Activated CD8-positive, alpha-beta memory T cell treated with anti-CD3 and anti-CD28 coated beads, Interleukin-2, amount 50 U/mL, for 24 hours (primary cell): ENCODE measurements around the gene KCNIP3.

ENCODE experiments used
- DNase-seq: peaks from one replicate; pipeline ENCODE4 v3.0.0-alpha.2; 2020; ENCODE audit errors: extremely low read depth

Gene KCNIP3

DNA sequence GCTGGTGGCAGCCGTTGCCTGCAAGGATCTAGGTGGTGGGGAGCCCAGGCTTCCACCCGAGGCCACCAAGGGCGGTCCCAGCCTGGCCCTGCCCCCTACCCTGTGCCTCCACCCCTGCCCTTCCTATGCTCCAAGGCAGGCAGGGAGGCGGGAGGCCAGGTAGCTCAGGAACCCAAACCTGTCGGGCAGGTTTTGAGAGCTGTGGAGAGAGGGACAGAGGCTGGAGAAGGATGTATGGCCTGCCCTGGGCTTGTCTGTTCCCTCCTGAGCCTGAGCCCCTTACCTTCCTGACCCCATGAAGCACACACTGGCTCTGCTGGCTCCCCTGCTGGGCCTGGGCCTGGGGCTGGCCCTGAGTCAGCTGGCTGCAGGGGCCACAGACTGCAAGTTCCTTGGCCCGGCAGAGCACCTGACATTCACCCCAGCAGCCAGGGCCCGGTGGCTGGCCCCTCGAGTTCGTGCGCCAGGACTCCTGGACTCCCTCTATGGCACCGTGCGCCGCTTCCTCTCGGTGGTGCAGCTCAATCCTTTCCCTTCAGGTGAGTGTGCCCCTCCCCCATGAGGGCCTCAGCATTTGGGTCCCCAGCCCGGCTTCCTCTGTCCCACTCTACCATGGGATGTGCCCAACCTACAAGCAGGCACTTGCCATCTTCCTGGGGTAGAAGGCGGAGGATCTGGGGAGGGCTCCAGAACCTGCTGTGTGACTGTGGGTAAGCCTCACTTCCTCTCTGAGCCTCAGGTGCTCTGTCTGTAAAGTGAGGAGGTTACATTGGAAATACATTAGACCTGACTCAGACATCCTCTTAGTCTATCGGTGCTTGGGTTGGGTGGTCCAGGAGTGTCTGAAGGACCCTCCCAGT lies 22.6 kb upstream of the KCNIP3 start, which contains the start of gene PROM2:
Gene PROM2, plus strand, starts transcription at position 159 of the 860 bp plus-strand sequence. Its CDS starts 137 bp downstream, at position 296.
- DNase-seq: no peak

DNA sequence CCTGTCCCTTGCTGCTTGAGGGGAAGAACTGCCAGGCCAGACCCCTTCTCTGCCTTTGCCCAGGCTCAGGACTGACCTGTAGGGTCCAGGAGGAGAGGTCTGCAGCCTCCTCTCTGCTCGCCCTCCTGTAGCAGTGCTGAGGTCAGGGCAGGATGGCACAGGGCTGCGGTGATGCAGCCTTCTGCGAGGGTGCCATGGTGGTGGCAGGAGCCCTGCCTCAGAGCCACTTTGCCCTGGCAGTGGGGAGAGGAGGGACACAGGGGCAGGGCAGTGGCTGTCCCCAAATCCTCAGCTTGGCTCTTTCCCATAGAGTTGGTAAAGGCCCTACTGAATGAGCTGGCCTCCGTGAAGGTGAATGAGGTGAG lies 22.0 kb upstream of the KCNIP3 start:
- DNase-seq: no peak

DNA sequence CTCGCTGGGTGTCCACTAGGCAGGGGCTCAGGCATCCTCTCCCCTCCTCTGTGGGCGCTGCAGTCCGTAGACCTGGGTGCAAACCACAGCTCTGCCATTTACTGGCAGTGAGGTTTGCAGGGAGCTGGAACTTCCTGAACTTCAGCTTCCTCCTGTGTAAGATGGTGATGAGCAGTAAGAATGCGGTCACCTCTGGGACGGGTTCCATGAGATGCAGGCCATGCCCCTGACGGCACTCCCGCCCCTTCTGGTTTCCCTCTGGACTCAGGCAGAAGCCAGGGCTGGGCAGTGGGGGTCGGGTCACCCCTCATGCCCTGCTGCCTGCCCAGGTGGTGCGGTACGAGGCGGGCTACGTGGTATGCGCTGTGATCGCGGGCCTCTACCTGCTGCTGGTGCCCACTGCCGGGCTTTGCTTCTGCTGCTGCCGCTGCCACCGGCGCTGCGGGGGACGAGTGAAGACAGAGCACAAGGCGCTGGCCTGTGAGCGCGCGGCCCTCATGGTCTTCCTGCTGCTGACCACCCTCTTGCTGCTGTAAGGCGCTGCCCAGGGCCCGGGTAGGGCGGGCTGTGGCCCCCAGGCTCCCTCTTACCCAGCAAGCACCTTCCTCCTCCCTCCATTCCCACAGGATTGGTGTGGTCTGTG lies 21.4 kb upstream of the KCNIP3 start:
- DNase-seq: no peak

DNA sequence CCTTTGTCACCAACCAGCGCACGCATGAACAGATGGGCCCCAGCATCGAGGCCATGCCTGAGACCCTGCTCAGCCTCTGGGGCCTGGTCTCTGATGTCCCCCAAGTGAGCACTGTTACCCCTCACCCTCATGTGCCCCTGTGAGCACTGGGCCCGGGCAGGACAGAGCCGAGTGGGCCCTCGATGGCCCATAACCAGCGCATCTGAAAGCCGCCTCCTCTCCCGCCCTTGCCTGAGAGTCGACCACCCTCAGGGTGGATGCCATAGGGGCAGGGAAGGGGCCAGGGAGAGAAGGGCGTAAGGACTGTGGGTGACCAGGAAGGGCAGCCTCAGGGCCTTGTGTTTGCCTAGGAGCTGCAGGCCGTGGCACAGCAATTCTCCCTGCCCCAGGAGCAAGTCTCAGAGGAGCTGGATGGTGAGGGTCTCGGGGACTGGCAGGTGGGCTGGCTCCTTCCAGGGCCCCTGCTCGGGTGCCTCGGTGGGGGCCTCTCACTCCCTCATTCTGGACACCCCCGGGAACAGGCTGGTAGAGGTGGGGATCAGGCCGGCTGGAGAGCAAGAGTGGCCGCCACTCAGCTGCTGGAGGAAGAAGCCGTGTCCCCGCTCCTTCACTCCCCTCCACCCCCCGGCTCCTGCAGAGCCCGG lies 20.8 kb upstream of the KCNIP3 start:
- DNase-seq: no peak

DNA sequence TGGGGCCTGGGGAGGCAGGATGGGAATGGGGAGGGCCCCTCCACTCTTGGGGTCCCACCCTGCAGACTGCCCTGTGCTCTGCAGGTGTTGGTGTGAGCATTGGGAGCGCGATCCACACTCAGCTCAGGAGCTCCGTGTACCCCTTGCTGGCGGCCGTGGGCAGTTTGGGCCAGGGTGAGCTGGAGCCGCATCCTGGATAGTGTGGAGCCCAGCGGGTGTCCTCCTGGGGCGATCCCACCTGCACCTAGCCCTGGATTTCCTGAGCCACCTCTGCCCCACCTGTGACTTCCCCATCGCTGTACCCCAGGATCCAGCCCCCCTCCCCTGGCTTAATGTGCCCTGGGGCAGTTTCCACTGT lies 20.3 kb upstream of the KCNIP3 start:
- DNase-seq: no peak

DNA sequence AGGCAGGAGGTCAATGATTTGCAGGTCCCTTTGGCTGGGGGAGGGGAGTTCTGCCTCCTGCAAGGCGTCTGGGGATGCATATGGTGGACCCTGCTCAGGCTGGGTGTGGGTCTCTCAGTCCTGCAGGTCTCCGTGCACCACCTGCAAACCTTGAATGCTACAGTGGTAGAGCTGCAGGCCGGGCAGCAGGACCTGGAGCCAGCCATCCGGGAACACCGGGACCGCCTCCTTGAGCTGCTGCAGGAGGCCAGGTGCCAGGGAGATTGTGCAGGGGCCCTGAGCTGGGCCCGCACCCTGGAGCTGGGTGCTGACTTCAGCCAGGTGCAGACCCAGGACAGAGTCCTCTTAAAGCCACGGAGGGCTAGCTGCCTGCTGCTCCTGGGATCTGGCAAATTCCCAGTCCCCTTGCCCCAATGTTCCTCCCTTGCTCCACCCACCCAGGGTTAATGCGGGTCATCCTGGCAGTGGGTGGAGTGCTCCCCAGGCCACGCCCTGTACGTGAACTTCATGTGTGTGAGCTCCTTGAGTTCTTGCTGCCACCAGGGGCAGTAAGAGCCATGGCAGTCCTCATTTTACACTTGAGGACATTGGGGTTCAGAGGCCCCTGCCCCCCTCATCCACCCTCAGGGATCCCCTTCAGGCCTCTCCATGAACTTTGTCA lies 19.8 kb upstream of the KCNIP3 start:
- no peak for DNase-seq

DNA sequence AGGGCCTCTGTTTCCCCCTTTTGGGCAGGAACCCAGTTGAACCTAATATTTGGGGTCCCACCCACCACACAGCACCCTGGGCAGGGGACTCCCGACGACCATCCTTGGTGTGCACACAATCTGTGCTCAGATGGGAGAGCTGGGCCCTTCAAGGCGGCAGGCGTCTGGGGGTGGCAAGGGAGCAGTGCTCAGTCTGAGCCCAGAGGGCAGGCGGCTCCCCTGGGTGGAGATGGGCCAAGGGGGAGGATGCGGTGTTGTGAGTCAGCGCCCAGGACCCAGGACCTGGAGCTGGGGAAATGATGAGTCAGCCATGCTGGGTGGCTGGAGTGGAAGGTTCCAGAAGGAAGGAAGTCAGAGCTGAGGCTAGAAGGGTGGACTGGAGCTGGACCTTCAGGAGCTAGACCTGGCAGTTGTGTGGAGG lies 19.1 kb upstream of the KCNIP3 start:
- DNase-seq: no peak

DNA sequence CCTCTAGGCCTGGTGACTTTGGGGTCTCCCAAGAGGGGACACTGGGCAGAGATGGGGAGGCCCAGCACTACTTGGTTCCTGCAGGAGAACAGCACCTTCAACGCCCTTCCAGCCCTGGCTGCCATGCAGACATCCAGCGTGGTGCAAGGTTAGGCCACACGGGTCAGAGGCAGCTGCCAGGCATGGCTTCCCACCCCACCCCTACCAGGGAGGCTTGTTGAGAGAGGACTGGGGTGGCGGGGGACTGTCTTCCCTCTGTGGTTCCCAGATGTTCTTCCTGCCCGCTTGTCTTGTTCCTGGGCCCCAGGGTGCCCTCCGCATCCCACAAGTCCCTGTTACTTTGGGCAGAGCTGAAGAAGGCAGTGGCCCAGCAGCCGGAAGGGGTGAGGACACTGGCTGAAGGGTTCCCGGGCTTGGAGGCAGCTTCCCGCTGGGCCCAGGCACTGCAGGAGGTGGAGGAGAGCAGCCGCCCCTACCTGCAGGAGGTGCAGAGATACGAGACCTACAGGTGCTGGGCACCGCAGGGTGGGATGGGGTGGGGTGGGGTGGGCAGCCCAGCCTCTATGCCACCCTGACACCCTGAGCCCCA lies 18.4 kb upstream of the KCNIP3 start:
- no peak for DNase-seq

DNA sequence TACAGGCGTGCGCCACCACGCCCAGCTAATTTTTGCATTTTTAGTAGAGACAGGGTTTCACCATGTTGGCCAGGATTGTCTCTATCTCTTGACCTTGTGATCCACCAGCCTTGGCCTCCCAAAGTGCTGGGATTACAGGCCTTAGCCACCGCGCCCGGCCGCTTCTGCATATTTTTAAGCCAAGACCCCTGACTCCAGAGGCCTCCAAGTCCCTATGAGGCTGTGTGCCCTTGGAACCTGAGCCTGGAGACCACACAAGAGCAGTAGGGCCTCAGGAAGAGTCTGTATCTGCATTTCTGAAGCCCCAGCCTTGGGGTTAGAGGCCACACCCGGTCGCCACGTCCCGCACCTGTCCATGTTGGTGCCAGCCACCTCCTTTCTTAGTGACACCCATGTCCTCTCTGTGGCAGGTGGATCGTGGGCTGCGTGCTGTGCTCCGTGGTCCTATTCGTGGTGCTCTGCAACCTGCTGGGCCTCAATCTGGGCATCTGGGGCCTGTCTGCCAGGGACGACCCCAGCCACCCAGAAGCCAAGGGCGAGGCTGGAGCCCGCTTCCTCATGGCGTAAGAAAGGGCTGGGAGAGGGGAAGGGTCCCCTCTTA lies 17.6 kb upstream of the KCNIP3 start:
- DNase-seq: no peak

DNA sequence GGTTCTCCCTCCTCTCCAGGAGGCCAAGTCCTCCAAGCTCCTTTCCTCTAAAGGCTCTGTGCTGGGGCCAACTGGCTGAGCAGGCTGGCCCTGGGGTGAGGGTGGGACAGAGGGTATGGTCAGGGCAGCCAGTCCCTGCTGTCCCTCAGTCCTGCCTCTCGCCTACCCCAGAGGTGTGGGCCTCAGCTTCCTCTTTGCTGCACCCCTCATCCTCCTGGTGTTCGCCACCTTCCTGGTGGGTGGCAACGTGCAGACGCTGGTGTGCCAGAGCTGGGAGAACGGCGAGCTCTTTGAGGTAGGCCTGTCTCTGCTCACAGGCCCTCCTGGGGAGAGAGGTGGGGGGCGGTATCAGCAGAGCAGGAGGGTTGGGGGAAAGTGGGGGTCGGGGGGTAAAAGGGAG lies 16.1 kb upstream of the KCNIP3 start:
- DNase-seq: no peak

DNA sequence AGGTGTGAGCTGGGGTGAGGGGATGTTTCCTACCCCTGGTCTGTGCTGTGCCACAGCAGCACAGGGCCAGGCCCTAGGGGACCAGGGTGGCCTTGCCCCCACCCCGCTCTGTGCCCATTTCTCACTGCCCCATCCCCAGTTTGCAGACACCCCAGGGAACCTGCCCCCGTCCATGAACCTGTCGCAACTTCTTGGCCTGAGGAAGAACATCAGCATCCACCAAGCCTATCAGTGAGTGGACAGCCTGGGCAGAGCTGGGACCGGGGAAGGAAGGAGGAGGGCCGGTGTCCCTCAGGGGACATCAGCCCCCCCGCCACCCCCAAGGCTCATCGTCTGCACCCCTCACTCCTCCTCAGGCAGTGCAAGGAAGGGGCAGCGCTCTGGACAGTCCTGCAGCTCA lies 15.4 kb upstream of the KCNIP3 start:
- DNase-seq: no peak

DNA sequence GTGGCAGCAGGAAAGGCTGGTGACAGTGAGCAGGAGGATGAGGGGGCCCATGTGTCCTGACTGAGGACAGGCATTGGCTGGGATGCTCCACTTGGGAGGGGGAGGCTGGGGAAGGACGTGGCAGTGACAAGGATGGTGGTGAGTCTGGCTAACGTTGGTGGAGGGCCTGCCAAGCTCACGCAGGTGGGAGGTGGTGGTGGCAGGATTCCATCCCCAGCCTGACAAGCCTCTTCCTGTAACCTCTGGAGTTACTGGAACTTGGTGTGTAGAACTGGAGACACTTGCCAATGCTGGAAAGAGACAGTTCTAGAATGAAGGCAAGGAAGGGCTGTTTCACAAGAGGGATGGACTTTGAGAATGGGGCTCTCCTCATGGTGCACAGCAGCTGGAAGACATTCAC lies 14.7 kb upstream of the KCNIP3 start:
- DNase-seq: no peak

DNA sequence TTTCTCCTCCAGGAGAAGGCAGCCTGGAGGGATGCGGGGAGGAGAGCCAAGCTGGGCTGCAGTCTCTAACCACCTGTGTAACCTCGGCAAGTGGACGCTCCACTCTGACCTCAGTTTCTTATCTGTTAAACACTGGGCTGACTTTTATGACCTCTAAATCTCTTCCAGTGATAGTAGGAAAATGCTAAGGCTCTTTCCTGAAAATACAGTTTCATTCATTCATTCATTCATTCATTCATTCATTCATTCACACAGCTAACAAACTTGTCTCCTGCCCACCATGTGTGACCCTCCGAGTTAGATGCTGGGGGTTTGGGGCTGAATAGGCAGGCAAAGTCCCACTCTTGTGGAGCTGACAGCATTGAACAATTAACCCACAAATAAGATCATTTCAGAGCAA lies 13.6 kb upstream of the KCNIP3 start:
- DNase-seq: no peak

DNA sequence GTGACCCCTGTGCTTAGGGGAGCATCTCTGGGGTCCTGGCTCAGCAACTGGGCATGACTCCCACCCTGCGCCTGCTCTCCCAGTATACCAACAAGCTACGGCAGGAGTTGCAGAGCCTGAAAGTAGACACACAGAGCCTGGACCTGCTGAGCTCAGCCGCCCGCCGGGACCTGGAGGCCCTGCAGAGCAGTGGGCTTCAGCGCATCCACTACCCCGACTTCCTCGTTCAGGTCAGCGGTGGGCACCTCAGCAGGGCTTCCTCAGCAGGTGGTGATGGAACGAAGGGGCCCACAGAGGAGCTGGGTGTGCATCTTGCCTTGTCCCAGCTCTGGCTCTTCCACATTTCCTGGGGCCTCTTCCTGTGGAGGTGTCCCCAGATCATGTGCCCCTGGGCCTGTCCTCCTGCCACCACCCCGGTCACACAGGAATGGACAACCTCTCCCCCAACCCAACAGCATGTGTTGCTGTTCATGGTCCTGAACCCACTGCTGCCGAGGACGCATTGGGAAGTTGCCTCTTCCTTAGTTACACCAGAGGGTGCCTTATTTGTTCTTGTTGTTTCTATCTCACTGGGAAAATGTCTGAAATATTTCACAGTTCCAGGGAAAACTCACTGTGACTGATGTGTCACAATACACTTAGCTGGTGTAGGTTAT lies 12.1 kb upstream of the KCNIP3 start:
- DNase-seq: no peak

DNA sequence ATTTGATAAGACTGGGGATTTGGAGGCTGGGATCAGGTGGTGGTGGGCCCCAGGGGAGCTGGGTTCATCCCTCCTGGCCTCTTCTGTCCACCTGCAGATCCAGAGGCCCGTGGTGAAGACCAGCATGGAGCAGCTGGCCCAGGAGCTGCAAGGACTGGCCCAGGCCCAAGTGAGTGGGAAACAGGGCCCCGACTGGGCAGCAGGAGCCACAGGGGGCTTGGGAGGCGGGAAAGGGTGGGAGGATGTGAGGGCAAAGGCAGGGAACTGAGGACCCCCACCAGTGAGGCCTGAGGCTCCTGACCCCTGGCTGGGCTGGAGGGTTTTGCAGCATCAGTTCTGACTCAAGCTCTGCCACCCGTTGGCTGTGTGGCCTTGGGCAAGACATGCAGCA lies 11.6 kb upstream of the KCNIP3 start:
- DNase-seq: no peak

DNA sequence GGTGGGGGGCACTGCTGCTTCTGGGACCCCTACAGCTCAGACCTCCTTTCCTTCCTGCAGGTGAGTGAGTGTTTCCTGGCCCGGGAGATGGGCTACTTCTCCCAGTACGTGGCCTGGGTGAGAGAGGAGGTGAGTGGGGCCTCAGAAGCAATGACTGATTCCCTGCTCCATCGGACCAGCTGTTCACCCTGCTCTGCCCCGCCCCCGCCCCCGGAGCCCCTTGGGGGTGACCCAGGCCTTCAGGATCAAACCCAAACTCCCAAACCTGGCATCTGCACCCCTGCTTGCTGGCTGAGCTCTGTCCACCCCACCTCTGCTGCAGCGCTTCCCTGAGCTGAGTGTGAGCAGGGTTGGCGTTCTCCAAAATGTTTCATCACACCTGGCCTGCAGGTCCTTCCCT lies 9.8 kb upstream of the KCNIP3 start:
- DNase-seq: no peak

DNA sequence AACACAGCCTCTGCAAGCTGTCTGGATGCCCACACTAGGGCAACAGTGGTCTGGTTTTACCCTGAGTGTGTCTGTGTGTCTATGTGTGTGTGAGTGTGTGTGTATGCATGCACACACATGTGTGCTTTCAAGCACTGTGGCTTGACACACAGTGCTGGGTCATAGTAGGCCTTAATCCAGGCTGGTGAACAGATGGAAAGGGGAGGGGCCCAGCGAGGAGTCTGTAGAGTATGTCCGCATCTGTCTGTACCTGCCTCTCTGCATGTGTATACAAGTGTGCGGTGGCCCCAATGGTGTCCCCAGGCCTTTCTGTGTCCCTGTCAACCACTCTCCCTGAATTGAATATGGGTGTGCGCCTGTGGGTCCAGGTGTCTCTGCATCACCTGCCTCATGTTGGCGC lies 9.3 kb upstream of the KCNIP3 start:
- DNase-seq: no peak

DNA sequence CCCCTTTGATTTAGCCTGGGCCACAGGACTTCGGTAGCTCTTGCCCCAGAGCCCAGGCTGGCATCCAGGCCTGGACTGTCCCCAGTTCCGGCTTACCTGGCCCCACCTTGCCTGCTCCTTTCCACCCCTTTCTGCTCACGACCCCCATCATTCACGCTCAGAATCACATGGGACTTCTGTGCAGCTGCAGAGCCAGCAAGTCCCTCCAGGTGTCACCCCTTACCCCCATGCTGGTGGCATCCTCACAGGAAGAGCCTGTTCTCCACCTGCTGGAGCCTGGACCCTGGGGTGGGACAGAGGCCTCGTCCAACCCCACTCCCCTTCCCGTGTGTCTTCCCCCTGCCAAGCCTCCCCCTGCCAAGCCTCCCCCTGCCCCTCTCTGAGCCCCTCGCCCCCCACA lies 7.9 kb upstream of the KCNIP3 start:
- DNase-seq: no peak

DNA sequence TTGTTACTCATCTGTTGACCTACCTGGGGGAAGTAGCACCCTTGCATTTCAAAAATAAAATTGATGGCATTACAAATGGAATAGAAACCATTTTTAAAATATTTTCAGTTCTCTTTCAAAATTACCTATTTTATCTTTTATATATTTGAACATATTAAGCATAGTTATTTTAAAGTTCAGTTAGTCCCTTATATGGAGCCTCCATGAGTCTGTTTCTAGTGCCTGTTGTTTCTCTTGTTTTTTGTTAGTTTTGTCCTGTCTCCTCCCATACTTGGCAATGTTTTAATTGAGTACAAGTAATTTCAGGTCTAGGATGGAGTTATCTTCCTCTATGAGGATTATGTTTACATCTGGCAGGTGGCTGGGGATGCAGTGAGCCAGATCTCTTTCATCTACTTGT lies 5.9 kb upstream of the KCNIP3 start:
- no peak for DNase-seq

DNA sequence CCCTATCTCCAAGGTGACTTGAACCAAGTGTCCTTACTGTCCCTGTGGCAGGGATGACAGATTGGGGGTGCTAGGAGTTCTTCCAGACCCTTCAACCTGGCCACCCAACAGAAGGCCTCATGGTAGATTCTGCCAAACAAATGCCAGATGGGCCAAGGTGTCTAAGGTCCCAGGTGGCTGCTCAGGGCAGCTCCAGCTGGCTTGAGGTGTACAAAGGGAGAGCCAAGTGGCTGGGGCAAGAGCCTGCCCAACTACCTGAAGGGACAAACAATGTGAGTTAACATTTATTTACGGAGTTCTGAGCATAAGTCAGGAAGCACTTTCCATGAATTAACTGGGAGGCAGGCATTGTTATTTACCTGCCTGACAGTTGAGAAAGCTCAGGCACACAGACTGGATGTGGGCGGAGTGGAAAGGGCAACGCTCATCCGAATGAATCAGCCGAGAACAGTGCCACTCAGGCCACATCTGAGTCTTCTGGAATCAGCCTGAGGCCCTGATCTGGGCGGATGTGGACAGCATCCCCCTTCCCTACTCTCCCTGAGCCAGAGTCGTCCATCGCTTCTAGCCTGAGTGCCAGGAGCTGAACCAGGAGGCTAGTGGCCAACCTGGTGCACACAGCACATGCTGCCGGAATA lies 4.4 kb upstream of the KCNIP3 start:
- no peak for DNase-seq
